Gastrocnemius medialis (tissue), 4 donors: ENCODE data around the gene PPP1R26.

Experiments
- CTCF ChIP-seq, 5 experiments: fragments of 450-650 bp in 3 of 5; fragments of 200-600 bp in 2 of 5; sonication (generic) in 2 of 5; IDR thresholded peaks in 4 of 5; conservative IDR thresholded peaks in 1 of 5; 1 replicate in 4 of 5; 2 replicates in 1 of 5; pipeline ENCODE4 v1.5.1; 2016 to 2019; ENCODE audit warnings: antibody characterized with exemption in 5 of 5, mild to moderate bottlenecking in 3 of 5, moderate library complexity in 3 of 5
- POLR2A ChIP-seq, 2 donors: fragments of 450-650 bp; IDR thresholded peaks; one replicate each; pipeline ENCODE4 v1.6.1; 2017; ENCODE audit warnings: antibody characterized with exemption in 2 of 2, mild to moderate bottlenecking in 2 of 2, moderate library complexity in 2 of 2

GRCh38 chr9:135494791-135495559 lies 15.4 kb downstream of the PPP1R26 start:
- TF ChIP-seq CTCF (IDR thresholded peaks at IDR 0.05 in 4 of 5, conservative IDR thresholded peaks at IDR 0.05 in 1 of 5) (no peak), POLR2A (IDR thresholded peaks at IDR 0.05) (no peak)
